Right lobe of liver (tissue), 4 donors: Measurements from ENCODE around the gene SGO2.

ENCODE experiments used
- CTCF ChIP-seq, 4 donors: fragments of 200-600 bp in 3 of 4; fragments of 450-650 bp in 1 of 4; IDR thresholded peaks; one replicate each; pipeline versions ENCODE4 v1.5.1 to v1.8.0; 2016 to 2022; ENCODE audit warnings: antibody characterized with exemption in 4 of 4, mild to moderate bottlenecking in 2 of 4
- POLR2A ChIP-seq: fragments of 450-650 bp; IDR thresholded peaks from one replicate; pipeline ENCODE4 v1.6.1; 2017; ENCODE audit warnings: antibody characterized with exemption, mild to moderate bottlenecking
- donor health status: DM: no; HTN: no; CAD: no.
- donor health status: DM: no; HTN: no; CAD: no.
- donor health status: DM: no; HTN: yes; CAD: no.

GRCh38 chr2:200608341-200609027 is 82.5 kb downstream of the SGO2 start:
- TF ChIP-seq CTCF (IDR thresholded peaks at IDR 0.05) (no peak), POLR2A (no peak)
